ENCODE results near the gene LIN28A. TPM values are rescaled to one million over a fixed set of nuclear protein-coding genes. Genes with fewer than 3 reads are reported as not detected.
"Not testable (repeated sequence)": the region's sequence is repeated elsewhere in the genome, so short reads cannot be mapped to it uniquely, and the experiment has no call there.

The LIN28A gene
- polyA plus RNA-seq, 1 donor from 2014 or later = 1.0 TPM

DNA sequence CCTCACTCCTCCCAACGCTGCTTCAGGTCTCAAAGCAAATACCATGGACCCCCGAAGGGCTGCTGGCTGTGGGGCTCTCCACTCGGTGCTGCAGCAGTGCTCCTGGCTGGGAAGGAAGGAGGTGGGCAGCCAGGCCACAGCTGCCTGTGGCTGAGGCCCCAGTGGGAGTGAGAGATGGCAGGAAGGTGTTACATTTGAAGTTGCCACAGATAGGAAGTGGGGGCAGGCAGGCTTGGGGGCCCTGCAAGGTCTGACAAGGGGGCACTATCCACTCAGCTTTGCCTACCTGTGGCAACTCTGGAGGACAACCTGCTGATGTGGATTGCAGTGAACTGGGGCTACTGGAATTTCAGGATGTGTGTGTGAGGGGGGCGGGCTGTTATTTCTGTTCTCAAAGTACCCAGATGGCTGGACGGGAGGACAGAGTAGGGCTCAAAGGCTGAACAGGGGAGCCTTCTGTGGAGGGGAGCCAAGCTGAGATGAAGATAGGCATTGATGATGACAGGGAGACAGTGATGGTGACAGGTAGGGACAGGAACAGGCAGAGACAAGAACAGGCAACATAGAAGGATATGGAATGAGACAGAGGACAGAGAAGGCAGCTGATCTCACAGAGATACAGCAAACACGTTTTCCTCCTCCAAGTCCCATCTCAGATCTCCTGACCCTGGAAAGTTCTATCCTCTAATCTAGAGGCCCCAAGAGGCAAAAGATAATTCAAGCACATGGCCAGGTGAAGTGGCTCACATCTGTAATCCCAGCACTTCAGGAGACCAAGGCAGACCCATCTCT, 39.8 kb upstream of the LIN28A start:
- H3K9me3 ChIP-seq (ENCODE audit: low read length) = no peaks in the 10 kb centered on the region
- H3K79me2 ChIP-seq (replicated peaks; ENCODE audit: insufficient read depth, low read length) = no peaks in the 10 kb centered on the region
- no peaks in the 10 kb centered on the region for H3K27me3 ChIP-seq (ENCODE audit: insufficient read depth, low read depth, low read length)
- no peak overlapping the region for H2AFZ ChIP-seq (ENCODE audit: low read depth, low read length)
- H3K27ac ChIP-seq (ENCODE audit: low read length) = no peak overlapping the region
- H3K4me3 ChIP-seq (ENCODE audit: low read length) = no peak overlapping the region
- no peaks in the 10 kb centered on the region for H3F3A ChIP-seq (ENCODE audit: insufficient read depth, low read length, poor library complexity, severe bottlenecking)
- no peaks in the 10 kb centered on the region for H3K36me3 ChIP-seq (ENCODE audit: insufficient read depth, low read length)
- no peaks in the 10 kb centered on the region for H4K20me1 ChIP-seq (ENCODE audit: insufficient read depth)
- no peaks in the 10 kb centered on the region for H3K9me2 ChIP-seq (ENCODE audit: insufficient read depth, low read length)
- TF ChIP-seq EP300 (conservative IDR thresholded peaks at IDR 0.05; ENCODE audit: poor library complexity, severe bottlenecking) = no peak
- TF ChIP-seq RAD21 (conservative IDR thresholded peaks at IDR 0.05) = no peak
- no peak for TF ChIP-seq EZH2 (IDR thresholded peaks at IDR 0.05; ENCODE audit: borderline replicate concordance, insufficient read depth, low read length, poor library complexity, severe bottlenecking)
- TF ChIP-seq POLR2AphosphoS5 (IDR thresholded peaks at IDR 0.05) = no peak
- TF ChIP-seq SMC3 (conservative IDR thresholded peaks at IDR 0.05; ENCODE audit: poor library complexity) = no peak
- TF ChIP-seq, protein P1, sequence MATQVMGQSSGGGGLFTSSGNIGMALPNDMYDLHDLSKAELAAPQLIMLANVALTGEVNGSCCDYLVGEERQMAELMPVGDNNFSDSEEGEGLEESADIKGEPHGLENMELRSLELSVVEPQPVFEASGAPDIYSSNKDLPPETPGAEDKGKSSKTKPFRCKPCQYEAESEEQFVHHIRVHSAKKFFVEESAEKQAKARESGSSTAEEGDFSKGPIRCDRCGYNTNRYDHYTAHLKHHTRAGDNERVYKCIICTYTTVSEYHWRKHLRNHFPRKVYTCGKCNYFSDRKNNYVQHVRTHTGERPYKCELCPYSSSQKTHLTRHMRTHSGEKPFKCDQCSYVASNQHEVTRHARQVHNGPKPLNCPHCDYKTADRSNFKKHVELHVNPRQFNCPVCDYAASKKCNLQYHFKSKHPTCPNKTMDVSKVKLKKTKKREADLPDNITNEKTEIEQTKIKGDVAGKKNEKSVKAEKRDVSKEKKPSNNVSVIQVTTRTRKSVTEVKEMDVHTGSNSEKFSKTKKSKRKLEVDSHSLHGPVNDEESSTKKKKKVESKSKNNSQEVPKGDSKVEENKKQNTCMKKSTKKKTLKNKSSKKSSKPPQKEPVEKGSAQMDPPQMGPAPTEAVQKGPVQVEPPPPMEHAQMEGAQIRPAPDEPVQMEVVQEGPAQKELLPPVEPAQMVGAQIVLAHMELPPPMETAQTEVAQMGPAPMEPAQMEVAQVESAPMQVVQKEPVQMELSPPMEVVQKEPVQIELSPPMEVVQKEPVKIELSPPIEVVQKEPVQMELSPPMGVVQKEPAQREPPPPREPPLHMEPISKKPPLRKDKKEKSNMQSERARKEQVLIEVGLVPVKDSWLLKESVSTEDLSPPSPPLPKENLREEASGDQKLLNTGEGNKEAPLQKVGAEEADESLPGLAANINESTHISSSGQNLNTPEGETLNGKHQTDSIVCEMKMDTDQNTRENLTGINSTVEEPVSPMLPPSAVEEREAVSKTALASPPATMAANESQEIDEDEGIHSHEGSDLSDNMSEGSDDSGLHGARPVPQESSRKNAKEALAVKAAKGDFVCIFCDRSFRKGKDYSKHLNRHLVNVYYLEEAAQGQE (IDR thresholded peaks at IDR 0.05; ENCODE audit: borderline replicate concordance) = no peak
- TF ChIP-seq, protein P2, sequence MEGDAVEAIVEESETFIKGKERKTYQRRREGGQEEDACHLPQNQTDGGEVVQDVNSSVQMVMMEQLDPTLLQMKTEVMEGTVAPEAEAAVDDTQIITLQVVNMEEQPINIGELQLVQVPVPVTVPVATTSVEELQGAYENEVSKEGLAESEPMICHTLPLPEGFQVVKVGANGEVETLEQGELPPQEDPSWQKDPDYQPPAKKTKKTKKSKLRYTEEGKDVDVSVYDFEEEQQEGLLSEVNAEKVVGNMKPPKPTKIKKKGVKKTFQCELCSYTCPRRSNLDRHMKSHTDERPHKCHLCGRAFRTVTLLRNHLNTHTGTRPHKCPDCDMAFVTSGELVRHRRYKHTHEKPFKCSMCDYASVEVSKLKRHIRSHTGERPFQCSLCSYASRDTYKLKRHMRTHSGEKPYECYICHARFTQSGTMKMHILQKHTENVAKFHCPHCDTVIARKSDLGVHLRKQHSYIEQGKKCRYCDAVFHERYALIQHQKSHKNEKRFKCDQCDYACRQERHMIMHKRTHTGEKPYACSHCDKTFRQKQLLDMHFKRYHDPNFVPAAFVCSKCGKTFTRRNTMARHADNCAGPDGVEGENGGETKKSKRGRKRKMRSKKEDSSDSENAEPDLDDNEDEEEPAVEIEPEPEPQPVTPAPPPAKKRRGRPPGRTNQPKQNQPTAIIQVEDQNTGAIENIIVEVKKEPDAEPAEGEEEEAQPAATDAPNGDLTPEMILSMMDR (IDR thresholded peaks at IDR 0.05; ENCODE audit: poor library complexity, severe bottlenecking) = no peak
- H3K4me2 ChIP-seq (ENCODE audit: low read length) = no peak overlapping the region
- H3K9ac ChIP-seq (ENCODE audit: low read length) = no peak overlapping the region

DNA sequence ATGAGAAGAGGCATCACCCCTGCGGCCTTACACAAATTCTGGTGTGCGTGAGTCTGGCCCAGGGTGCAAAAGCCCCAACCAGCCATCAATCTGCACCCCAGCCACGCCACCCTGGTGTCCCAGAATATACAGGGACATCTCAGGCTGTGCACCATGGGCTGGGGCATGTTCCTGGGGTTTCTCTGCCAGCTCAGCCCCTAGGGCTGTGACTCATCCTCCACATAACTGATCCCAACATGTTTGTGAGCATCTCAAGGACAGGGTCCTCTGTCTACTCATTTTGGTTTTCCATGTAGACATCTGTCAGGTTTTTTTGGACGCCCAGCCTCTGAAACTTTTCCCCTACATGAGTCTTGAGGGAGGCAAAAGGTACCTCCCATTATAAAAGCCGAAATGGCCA, 38.6 kb upstream of the LIN28A start:
- Histone ChIP-seq H3K4me3 (ENCODE audit: low read length) (no peak overlapping the region), H3K27me3 (ENCODE audit: insufficient read depth, low read depth, low read length) (no peaks in the 10 kb centered on the region), H3K79me2 (replicated peaks; ENCODE audit: insufficient read depth, low read length) (no peaks in the 10 kb centered on the region), H2AFZ (ENCODE audit: low read depth, low read length) (no peak overlapping the region), H3F3A (ENCODE audit: insufficient read depth, low read length, poor library complexity, severe bottlenecking) (no peaks in the 10 kb centered on the region), H3K9me2 (ENCODE audit: insufficient read depth, low read length) (no peaks in the 10 kb centered on the region), H3K9me3 (ENCODE audit: low read length) (no peaks in the 10 kb centered on the region), H3K4me2 (ENCODE audit: low read length) (no peak overlapping the region), H3K27ac (ENCODE audit: low read length) (no peak overlapping the region), H3K36me3 (ENCODE audit: insufficient read depth, low read length) (no peaks in the 10 kb centered on the region), H3K9ac (ENCODE audit: low read length) (no peak overlapping the region), H4K20me1 (ENCODE audit: insufficient read depth) (no peaks in the 10 kb centered on the region)
- TF ChIP-seq EP300 (conservative IDR thresholded peaks at IDR 0.05; ENCODE audit: poor library complexity, severe bottlenecking) = no peak
- TF ChIP-seq TAF1 (IDR thresholded peaks at IDR 0.05; ENCODE audit: low read depth) = no peak
- no peak for TF ChIP-seq EZH2 (IDR thresholded peaks at IDR 0.05; ENCODE audit: borderline replicate concordance, insufficient read depth, low read length, poor library complexity, severe bottlenecking)
- TF ChIP-seq, protein P1 (IDR thresholded peaks at IDR 0.05; ENCODE audit: borderline replicate concordance) = no peak
- no peak for TF ChIP-seq RAD21 (conservative IDR thresholded peaks at IDR 0.05)
- TF ChIP-seq, protein P2 (IDR thresholded peaks at IDR 0.05; ENCODE audit: poor library complexity, severe bottlenecking) = no peak
- no peak for TF ChIP-seq SMC3 (conservative IDR thresholded peaks at IDR 0.05; ENCODE audit: poor library complexity)
- TF ChIP-seq MXI1 (conservative IDR thresholded peaks at IDR 0.05; ENCODE audit: poor library complexity, severe bottlenecking) = no peak
- TF ChIP-seq POLR2AphosphoS5 (IDR thresholded peaks at IDR 0.05) = no peak

- not testable (repeated sequence) for H4K20me1 ChIP-seq (ENCODE audit: insufficient read depth); H3K27ac ChIP-seq (ENCODE audit: low read length); H3K4me2 ChIP-seq (ENCODE audit: low read length); H3F3A ChIP-seq (ENCODE audit: insufficient read depth, low read length, poor library complexity, severe bottlenecking); H3K4me3 ChIP-seq (ENCODE audit: low read length); H3K9me2 ChIP-seq (ENCODE audit: insufficient read depth, low read length); H2AFZ ChIP-seq (ENCODE audit: low read depth, low read length); H3K9ac ChIP-seq (ENCODE audit: low read length); H3K36me3 ChIP-seq (ENCODE audit: insufficient read depth, low read length); H3K79me2 ChIP-seq (replicated peaks; ENCODE audit: insufficient read depth, low read length); H3K9me3 ChIP-seq (ENCODE audit: low read length); H3K27me3 ChIP-seq (ENCODE audit: insufficient read depth, low read depth, low read length)
These were observed 38.0 kb upstream of the LIN28A start, which contains the start of gene ZNF683 for GRCh38 chr1:26372611-26373010. Gene ZNF683 (minus strand): TSS chr1:26372750. CDS start chr1:26368571, 4,179 bp downstream.
